ENCODE results near the gene NEK10. TPM values are rescaled to one million over a fixed set of nuclear protein-coding genes. Genes with fewer than 3 reads are reported as not detected.

Gene NEK10
- total and polyA plus RNA-seq, 3 donors from 2014 or later: 29.5 to 83.2 (median 56.9) TPM

- Histone ChIP-seq H3K27ac (no peak overlapping the region), H3K36me3 (ENCODE audit: low read depth, missing control alignments) (no peaks in the 10 kb centered on the region), H3K9me3 (no peaks in the 10 kb centered on the region), H3K4me1 (no peaks in the 10 kb centered on the region), H3K4me3 (no peak overlapping the region), H3K27me3 (no peaks in the 10 kb centered on the region)
- intact Hi-C loops (cut with DNase I; ENCODE audit: low total_unique reads): no loop called here
- TF ChIP-seq, protein P1, sequence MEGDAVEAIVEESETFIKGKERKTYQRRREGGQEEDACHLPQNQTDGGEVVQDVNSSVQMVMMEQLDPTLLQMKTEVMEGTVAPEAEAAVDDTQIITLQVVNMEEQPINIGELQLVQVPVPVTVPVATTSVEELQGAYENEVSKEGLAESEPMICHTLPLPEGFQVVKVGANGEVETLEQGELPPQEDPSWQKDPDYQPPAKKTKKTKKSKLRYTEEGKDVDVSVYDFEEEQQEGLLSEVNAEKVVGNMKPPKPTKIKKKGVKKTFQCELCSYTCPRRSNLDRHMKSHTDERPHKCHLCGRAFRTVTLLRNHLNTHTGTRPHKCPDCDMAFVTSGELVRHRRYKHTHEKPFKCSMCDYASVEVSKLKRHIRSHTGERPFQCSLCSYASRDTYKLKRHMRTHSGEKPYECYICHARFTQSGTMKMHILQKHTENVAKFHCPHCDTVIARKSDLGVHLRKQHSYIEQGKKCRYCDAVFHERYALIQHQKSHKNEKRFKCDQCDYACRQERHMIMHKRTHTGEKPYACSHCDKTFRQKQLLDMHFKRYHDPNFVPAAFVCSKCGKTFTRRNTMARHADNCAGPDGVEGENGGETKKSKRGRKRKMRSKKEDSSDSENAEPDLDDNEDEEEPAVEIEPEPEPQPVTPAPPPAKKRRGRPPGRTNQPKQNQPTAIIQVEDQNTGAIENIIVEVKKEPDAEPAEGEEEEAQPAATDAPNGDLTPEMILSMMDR (IDR thresholded peaks at IDR 0.05): no peak
- TF ChIP-seq POLR2A (IDR thresholded peaks at IDR 0.05): no peak
- no peak for DNase-seq
- WGBS, 2 donors: 86 to 88% methylated on average over 3 of the region's 3 CpGs
These were observed 223.5 kb downstream of the NEK10 start for GRCh38 chr3:27145719-27146118.

- H3K36me3 ChIP-seq (ENCODE audit: low read depth, missing control alignments): no peaks in the 10 kb centered on the region
- H3K4me1 ChIP-seq: no peaks in the 10 kb centered on the region
- no peak overlapping the region for H3K4me3 ChIP-seq
- H3K27me3 ChIP-seq: no peaks in the 10 kb centered on the region
- intact Hi-C loops (cut with DNase I; ENCODE audit: low total_unique reads): no loop called here
- no peak overlapping the region for H3K27ac ChIP-seq
- no peak for TF ChIP-seq POLR2A (IDR thresholded peaks at IDR 0.05)
- TF ChIP-seq, protein P1 (IDR thresholded peaks at IDR 0.05): no peak
- DNase-seq: no peak
- H3K9me3 ChIP-seq: no peaks in the 10 kb centered on the region
These were observed 227.5 kb downstream of the NEK10 start for GRCh38 chr3:27141668-27142067.

DNA sequence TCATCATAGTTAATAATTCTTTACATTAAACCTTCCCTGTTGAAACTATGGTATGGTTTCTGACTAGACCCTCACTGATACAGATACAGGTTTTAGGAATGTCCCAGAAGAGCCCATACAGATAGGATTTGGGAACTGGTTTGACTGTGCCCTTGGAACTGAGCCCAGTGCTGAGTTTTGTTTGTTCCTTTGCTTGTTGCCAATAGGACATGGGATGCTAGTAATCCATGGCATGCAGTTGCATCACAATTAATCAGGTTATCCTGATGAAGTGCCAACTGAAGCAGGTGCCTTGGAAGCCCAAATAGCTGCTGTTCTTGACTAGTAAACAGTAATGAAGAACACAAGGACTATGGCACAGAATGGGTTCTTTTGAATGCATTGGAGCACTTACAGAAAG lies 230.6 kb downstream of the NEK10 start:
- H3K27ac ChIP-seq: no peak overlapping the region
- intact Hi-C loops (cut with DNase I; ENCODE audit: low total_unique reads): no loop called here
- H3K4me3 ChIP-seq: no peak overlapping the region
- H3K4me1 ChIP-seq: no peaks in the 10 kb centered on the region
- TF ChIP-seq, protein P1 (IDR thresholded peaks at IDR 0.05): no peak
- TF ChIP-seq POLR2A (IDR thresholded peaks at IDR 0.05): no peak
- H3K36me3 ChIP-seq (ENCODE audit: low read depth, missing control alignments): no peaks in the 10 kb centered on the region
- no peaks in the 10 kb centered on the region for H3K9me3 ChIP-seq
- DNase-seq: no peak
- no peaks in the 10 kb centered on the region for H3K27me3 ChIP-seq

GRCh38 chr3:27138005-27138404 lies 231.2 kb downstream of the NEK10 start:
- H3K36me3 ChIP-seq (ENCODE audit: low read depth, missing control alignments): no peaks in the 10 kb centered on the region
- TF ChIP-seq, protein P1 (IDR thresholded peaks at IDR 0.05): no peak
- no peak for TF ChIP-seq POLR2A (IDR thresholded peaks at IDR 0.05)
- no peaks in the 10 kb centered on the region for H3K9me3 ChIP-seq
- DNase-seq: no peak
- no peaks in the 10 kb centered on the region for H3K27me3 ChIP-seq
- intact Hi-C loops (cut with DNase I; ENCODE audit: low total_unique reads): no loop called here
- no peak overlapping the region for H3K27ac ChIP-seq
- H3K4me3 ChIP-seq: no peak overlapping the region
- H3K4me1 ChIP-seq: no peaks in the 10 kb centered on the region
- WGBS, 2 donors: 84 to 95% methylated on average over 3 to 4 of the region's 4 CpGs

DNA sequence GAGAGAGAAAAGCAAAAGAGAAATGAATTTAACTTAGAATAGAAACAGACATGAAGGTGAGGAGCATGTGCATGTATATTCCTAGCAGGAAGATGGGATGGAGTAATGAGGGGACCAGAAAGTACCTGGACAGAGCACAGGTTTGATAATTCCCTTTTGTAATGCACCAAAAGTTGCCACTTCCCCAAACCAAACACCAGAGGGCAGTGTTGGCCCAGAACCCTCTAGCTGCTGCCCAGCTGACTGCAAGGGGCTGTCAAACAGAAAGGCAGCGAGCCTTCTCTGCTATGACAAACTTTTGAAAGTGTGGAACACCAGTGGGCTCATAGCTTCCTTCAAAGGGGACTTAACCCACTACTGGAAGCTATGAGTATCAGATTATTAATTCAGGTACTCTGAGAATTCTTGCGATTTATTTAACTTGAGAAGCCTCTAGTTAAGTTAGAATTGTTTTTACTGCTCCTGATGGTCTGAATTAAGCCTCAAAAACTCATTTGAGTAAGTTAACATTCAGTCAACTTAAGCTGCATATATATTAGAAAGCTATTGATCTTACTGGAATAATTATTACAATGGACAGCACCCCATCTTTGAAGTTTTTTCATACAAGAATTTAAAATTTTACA lies 234.9 kb downstream of the NEK10 start:
- H3K27ac ChIP-seq: no peak overlapping the region
- DNase-seq: peak; percentile 75
- TF ChIP-seq, protein P1 (IDR thresholded peaks at IDR 0.05): peak; percentile 73 to 85 (median 79)
- TF ChIP-seq POLR2A (IDR thresholded peaks at IDR 0.05): no peak
- no peaks in the 10 kb centered on the region for H3K27me3 ChIP-seq
- 48 to 51% methylated on average over 2 of the region's 2 CpGs for WGBS, 2 donors
- intact Hi-C loops (cut with DNase I; ENCODE audit: low total_unique reads): no loop called here
- H3K4me3 ChIP-seq: no peak overlapping the region
- H3K9me3 ChIP-seq: no peaks in the 10 kb centered on the region
- H3K36me3 ChIP-seq (ENCODE audit: low read depth, missing control alignments): no peaks in the 10 kb centered on the region
- H3K4me1 ChIP-seq: no peaks in the 10 kb centered on the region
